Measurements from ENCODE around the gene ATP12A.

The ATP12A gene

GRCh38 chr13:24663089-24663395, 17.2 kb upstream of the ATP12A start:
- no peaks in the 10 kb centered on the region for H3K4me1 ChIP-seq (ENCODE audit: control insufficient read depth, insufficient read depth, low read length)
- no peak overlapping the region for H3K27ac ChIP-seq (ENCODE audit: low read depth, low read length)
- no peaks in the 10 kb centered on the region for H3K27me3 ChIP-seq (ENCODE audit: control insufficient read depth, insufficient read depth, low read length)
- H3K9ac ChIP-seq (ENCODE audit: low read length): no peak overlapping the region
- H3K36me3 ChIP-seq (ENCODE audit: control insufficient read depth, insufficient read depth, low read length): no peaks in the 10 kb centered on the region
- no peaks in the 10 kb centered on the region for H3K9me3 ChIP-seq (ENCODE audit: control insufficient read depth, insufficient read depth, low read depth, low read length)
- no peak overlapping the region for H3K4me3 ChIP-seq (ENCODE audit: low read depth, low read length)

DNA sequence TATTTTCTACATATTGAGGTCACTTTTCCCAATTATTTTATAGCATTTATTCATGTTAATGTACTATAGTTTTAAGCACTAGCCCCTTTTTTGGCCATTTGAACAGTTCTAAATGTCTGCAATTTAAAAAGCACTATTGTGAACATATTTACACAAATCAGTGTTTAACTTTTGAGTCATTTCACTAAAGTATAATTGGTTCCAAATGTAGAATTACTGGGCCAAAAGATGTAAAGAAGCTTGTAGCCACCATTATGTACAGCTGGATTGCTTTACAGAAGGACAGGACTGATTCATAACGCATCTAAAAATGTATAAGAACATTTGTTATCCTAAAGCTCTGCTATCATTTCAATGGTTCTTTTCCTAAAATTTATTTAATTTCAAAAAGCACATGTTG, 16.6 kb upstream of the ATP12A start:
- Histone ChIP-seq H3K27me3 (ENCODE audit: control insufficient read depth, insufficient read depth, low read length) (no peaks in the 10 kb centered on the region), H3K9ac (ENCODE audit: low read length) (no peak overlapping the region), H3K4me3 (ENCODE audit: low read depth, low read length) (no peak overlapping the region), H3K9me3 (ENCODE audit: control insufficient read depth, insufficient read depth, low read depth, low read length) (no peaks in the 10 kb centered on the region), H3K27ac (ENCODE audit: low read depth, low read length) (no peak overlapping the region), H3K36me3 (ENCODE audit: control insufficient read depth, insufficient read depth, low read length) (no peaks in the 10 kb centered on the region), H3K4me1 (ENCODE audit: control insufficient read depth, insufficient read depth, low read length) (no peaks in the 10 kb centered on the region)

GRCh38 chr13:24664726-24665409, 15.3 kb upstream of the ATP12A start:
- Histone ChIP-seq H3K9ac (ENCODE audit: low read length) (no peak overlapping the region), H3K36me3 (ENCODE audit: control insufficient read depth, insufficient read depth, low read length) (no peaks in the 10 kb centered on the region), H3K4me1 (ENCODE audit: control insufficient read depth, insufficient read depth, low read length) (no peaks in the 10 kb centered on the region), H3K27ac (ENCODE audit: low read depth, low read length) (no peak overlapping the region), H3K9me3 (ENCODE audit: control insufficient read depth, insufficient read depth, low read depth, low read length) (no peaks in the 10 kb centered on the region), H3K4me3 (ENCODE audit: low read depth, low read length) (no peak overlapping the region), H3K27me3 (ENCODE audit: control insufficient read depth, insufficient read depth, low read length) (no peaks in the 10 kb centered on the region)

GRCh38 chr13:24668511-24668910, 11.7 kb upstream of the ATP12A start:
- H3K4me3 ChIP-seq (ENCODE audit: low read depth, low read length): no peak overlapping the region
- no peak overlapping the region for H3K27ac ChIP-seq (ENCODE audit: low read depth, low read length)
- no peak overlapping the region for H3K9ac ChIP-seq (ENCODE audit: low read length)
- H3K36me3 ChIP-seq (ENCODE audit: control insufficient read depth, insufficient read depth, low read length): no peaks in the 10 kb centered on the region
- no peaks in the 10 kb centered on the region for H3K27me3 ChIP-seq (ENCODE audit: control insufficient read depth, insufficient read depth, low read length)
- H3K4me1 ChIP-seq (ENCODE audit: control insufficient read depth, insufficient read depth, low read length): peaks cover 13% of the 10 kb centered on the region
- H3K9me3 ChIP-seq (ENCODE audit: control insufficient read depth, insufficient read depth, low read depth, low read length): no peaks in the 10 kb centered on the region

- H3K27ac ChIP-seq (ENCODE audit: low read depth, low read length): no peak overlapping the region
- H3K4me1 ChIP-seq (ENCODE audit: control insufficient read depth, insufficient read depth, low read length): peaks cover 13% of the 10 kb centered on the region
- H3K27me3 ChIP-seq (ENCODE audit: control insufficient read depth, insufficient read depth, low read length): no peaks in the 10 kb centered on the region
- no peak overlapping the region for H3K4me3 ChIP-seq (ENCODE audit: low read depth, low read length)
- H3K9ac ChIP-seq (ENCODE audit: low read length): no peak overlapping the region
- no peaks in the 10 kb centered on the region for H3K9me3 ChIP-seq (ENCODE audit: control insufficient read depth, insufficient read depth, low read depth, low read length)
- no peaks in the 10 kb centered on the region for H3K36me3 ChIP-seq (ENCODE audit: control insufficient read depth, insufficient read depth, low read length)
Observed at GRCh38 chr13:24668955-24669582, 11.1 kb upstream of the ATP12A start.

GRCh38 chr13:24670174-24670573, 10.0 kb upstream of the ATP12A start:
- Histone ChIP-seq H3K9ac (ENCODE audit: low read length) (no peak overlapping the region), H3K27ac (ENCODE audit: low read depth, low read length) (no peak overlapping the region), H3K4me3 (ENCODE audit: low read depth, low read length) (no peak overlapping the region)

DNA sequence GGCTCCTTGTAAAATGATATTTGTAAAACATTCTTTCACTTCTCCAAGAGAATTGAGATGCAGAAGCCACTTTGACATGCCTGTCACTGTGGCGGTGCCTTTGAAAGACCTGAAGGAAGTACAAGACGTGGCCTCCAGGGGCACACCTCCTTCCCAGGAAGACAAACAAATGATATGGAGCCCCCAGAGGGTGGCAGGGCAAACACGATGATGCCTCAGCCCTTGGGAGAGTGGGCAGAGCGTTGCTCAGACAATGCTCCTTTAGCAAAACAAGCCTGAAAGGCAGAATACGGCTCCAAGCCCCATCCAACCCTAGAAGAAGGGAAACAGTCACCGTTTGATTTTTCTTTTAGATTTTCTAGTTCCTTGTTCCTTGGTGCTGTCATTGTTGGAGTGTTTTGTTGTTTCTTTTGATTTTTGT, 9.2 kb upstream of the ATP12A start:
- H3K27ac ChIP-seq (ENCODE audit: low read depth, low read length): no peak overlapping the region
- H3K4me3 ChIP-seq (ENCODE audit: low read depth, low read length): peak overlapping the region; percentile 45
- no peaks in the 10 kb centered on the region for H3K27me3 ChIP-seq (ENCODE audit: control insufficient read depth, insufficient read depth, low read length)
- no peaks in the 10 kb centered on the region for H3K9me3 ChIP-seq (ENCODE audit: control insufficient read depth, insufficient read depth, low read depth, low read length)
- peaks cover 13% of the 10 kb centered on the region for H3K4me1 ChIP-seq (ENCODE audit: control insufficient read depth, insufficient read depth, low read length)
- H3K36me3 ChIP-seq (ENCODE audit: control insufficient read depth, insufficient read depth, low read length): no peaks in the 10 kb centered on the region
- no peak overlapping the region for H3K9ac ChIP-seq (ENCODE audit: low read length)

More at GRCh38 chr13:24670174-24670573, 10.0 kb upstream of the ATP12A start:
- H3K27me3 ChIP-seq (ENCODE audit: control insufficient read depth, insufficient read depth, low read length): no peaks in the 10 kb centered on the region
- H3K9me3 ChIP-seq (ENCODE audit: control insufficient read depth, insufficient read depth, low read depth, low read length): no peaks in the 10 kb centered on the region
- no peaks in the 10 kb centered on the region for H3K36me3 ChIP-seq (ENCODE audit: control insufficient read depth, insufficient read depth, low read length)
- H3K4me1 ChIP-seq (ENCODE audit: control insufficient read depth, insufficient read depth, low read length): peaks cover 13% of the 10 kb centered on the region

- peak overlapping the region; percentile 45 for H3K4me3 ChIP-seq (ENCODE audit: low read depth, low read length)
- no peaks in the 10 kb centered on the region for H3K9me3 ChIP-seq (ENCODE audit: control insufficient read depth, insufficient read depth, low read depth, low read length)
- H3K27ac ChIP-seq (ENCODE audit: low read depth, low read length): no peak overlapping the region
- peaks cover 13% of the 10 kb centered on the region for H3K4me1 ChIP-seq (ENCODE audit: control insufficient read depth, insufficient read depth, low read length)
- no peaks in the 10 kb centered on the region for H3K27me3 ChIP-seq (ENCODE audit: control insufficient read depth, insufficient read depth, low read length)
- no peaks in the 10 kb centered on the region for H3K36me3 ChIP-seq (ENCODE audit: control insufficient read depth, insufficient read depth, low read length)
- no peak overlapping the region for H3K9ac ChIP-seq (ENCODE audit: low read length)
Observed at GRCh38 chr13:24671386-24672113, 8.7 kb upstream of the ATP12A start.

- Histone ChIP-seq H3K27me3 (ENCODE audit: control insufficient read depth, insufficient read depth, low read length) (0 out of 2 replicates have a peak, but pooled peaks cover 3% of the 10 kb centered on the region), H3K9ac (ENCODE audit: low read length) (no peak overlapping the region), H3K9me3 (ENCODE audit: control insufficient read depth, insufficient read depth, low read depth, low read length) (no peaks in the 10 kb centered on the region), H3K4me3 (ENCODE audit: low read depth, low read length) (no peak overlapping the region), H3K27ac (ENCODE audit: low read depth, low read length) (no peak overlapping the region), H3K4me1 (ENCODE audit: control insufficient read depth, insufficient read depth, low read length) (peaks cover 13% of the 10 kb centered on the region), H3K36me3 (ENCODE audit: control insufficient read depth, insufficient read depth, low read length) (no peaks in the 10 kb centered on the region)
Observed at GRCh38 chr13:24672141-24673132, 7.8 kb upstream of the ATP12A start.

GRCh38 chr13:24675806-24676570, 4.2 kb upstream of the ATP12A start:
- H3K36me3 ChIP-seq (ENCODE audit: control insufficient read depth, insufficient read depth, low read length): no peaks in the 10 kb centered on the region
- H3K9ac ChIP-seq (ENCODE audit: low read length): no peak overlapping the region
- peaks cover 30% of the 10 kb centered on the region for H3K27me3 ChIP-seq (ENCODE audit: control insufficient read depth, insufficient read depth, low read length)
- H3K27ac ChIP-seq (ENCODE audit: low read depth, low read length): no peak overlapping the region
- H3K4me1 ChIP-seq (ENCODE audit: control insufficient read depth, insufficient read depth, low read length): peaks cover 12% of the 10 kb centered on the region
- H3K9me3 ChIP-seq (ENCODE audit: control insufficient read depth, insufficient read depth, low read depth, low read length): no peaks in the 10 kb centered on the region
- no peak overlapping the region for H3K4me3 ChIP-seq (ENCODE audit: low read depth, low read length)
